GM18502 (cell line): ENCODE results near the gene PPME1.

Source experiments
- ATAC-seq: cut with Tn5 transposase; IDR thresholded peaks from one replicate; pipeline ENCODE4 v1.9.1; 2021; ENCODE audit warnings: mild to moderate bottlenecking; ENCODE audit not compliant: unreplicated experiment, poor library complexity

PPME1 gene

DNA sequence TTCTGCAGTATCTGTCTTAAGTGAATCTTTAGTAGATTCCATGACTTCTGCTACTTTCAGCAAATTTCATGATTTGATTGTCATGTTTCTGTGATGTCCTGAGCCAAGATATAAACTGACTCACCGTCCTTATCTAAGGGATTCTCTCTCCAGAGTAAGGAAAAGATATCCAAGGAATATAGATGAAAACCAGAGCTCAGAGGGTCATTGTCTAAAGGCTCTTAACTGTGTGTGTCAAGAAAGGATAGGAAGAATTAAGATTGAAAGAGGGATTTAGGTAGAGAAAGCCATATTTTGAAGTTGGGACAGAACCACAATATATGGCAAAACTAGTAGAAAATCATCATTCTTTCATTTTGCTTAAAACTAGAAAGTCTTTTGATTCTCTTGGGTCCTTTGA is 50.7 kb downstream of the PPME1 start:
- ATAC-seq = no peak

DNA sequence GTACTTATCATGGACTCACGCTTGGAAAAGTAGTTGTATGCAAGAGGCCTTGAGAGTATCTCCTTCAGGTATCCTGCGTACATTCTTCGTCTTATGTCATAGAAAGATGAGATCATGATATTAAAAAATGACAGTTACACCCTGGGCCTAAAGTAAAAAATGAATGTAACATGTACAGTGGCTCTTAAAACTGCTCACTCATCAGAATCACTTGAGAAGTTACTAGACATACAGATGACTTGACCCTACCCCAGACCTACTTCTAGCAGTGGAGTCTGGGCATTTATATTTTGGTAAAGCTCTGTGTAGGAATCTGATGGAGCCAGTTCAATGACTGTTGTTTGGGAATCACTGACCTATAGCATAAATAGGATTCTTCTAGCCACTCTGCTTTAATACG is 54.5 kb downstream of the PPME1 start:
- no peak for ATAC-seq

DNA sequence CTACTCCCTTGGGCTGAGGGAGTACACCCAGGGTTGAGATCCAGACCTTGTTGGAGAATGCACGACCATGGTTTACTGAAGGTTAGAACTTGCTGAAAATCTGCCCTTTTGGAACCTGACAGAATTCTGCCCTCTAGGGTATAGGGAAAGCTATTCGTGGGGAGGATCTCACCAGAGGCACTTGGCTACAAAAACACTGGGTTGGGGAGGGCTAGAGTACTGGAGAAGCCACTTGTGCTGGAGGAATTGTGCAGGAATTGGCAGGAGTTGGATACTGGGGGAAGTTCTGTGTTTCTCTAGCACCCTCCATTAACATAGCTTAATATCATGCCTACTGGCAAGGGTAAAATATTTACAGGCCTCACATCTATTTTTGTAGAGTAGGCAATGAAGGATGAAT is 55.8 kb downstream of the PPME1 start:
- no peak for ATAC-seq

DNA sequence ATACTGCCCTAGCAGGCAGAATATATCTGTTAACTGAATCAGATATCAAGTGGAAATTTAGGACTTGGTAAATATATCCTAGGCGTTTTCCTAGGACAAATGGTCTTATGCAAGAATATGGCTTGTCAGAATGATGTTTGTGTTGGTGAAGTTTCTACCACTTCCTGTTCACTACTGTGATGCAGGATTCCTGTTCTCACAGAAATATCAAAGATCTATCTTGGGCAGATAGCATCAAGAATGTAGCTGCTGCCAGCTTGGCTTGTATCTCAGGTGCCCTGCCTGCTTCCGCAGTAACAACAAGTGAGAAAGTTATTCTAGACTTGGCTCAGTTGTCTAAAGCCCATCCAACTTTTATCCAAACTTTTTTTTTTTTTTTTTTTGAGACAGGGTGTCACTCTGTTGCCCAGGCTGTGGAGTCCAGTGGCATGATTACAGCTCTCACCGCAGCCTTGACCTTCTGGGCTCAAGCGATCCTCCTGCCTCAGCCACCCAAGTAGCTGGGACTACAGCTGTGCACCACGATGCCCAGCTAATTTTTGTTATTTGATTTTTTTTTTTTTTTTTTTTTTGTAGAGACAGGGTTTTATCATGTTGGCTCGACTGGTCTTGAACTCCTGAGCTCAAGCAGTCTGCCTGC is 61.3 kb downstream of the PPME1 start:
- no peak for ATAC-seq

DNA sequence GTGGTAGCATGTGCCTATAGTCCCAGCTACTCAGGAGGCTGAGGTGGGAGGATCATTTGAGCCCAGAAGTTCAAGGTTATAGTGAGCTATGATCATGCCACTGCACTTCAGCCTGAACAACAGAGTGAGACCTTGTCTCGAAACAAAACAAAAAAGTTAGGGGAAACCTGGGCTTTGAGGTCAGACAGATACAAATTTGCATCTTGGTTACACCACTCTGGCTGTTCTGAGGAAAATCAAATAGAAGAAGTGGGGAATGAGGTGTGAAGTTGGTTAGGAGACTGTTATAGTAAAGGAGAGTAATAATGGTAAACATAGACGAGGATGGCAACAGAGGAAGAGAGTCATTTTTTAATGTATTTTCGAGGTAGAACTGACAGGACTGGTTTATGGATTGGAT is 62.6 kb downstream of the PPME1 start:
- ATAC-seq = no peak

DNA sequence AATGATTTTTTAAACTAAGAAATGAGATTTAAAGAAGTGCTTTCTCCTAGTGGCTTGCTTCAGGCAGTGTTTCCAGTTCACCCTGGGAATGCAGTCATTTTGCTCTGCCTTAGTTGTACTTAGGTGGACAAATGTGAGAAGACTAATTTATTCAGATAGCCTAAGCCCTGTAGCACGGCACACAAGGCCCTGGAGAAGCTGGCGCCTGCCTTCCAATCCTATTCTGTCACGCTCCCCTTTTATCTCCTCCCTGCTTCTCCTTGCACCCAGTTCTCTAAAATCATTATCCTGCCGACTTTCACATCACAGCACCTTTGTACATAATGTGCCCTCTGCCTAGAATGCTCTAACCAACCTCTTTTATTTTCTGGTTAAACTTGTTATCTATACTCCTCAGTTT is 64.0 kb downstream of the PPME1 start:
- ATAC-seq = no peak

DNA sequence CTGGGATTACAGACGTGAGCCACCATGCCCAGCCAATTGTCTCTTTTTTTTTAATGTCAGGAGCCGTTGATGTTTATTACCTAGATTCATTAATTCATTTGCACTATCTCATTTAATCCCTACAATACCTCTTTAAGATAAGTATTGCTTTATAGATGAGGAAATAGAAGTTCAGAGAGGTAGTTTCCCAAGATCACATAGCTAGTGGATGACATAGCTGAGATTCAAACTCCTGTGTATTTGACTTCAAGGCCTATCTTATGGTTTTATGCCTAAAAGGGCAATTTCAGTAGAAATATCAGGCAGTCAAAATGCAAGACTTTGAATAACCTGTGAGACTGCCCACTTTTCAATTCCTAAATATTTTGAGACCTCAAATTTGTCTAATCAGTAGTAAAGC is 66.5 kb downstream of the PPME1 start:
- no peak for ATAC-seq

DNA sequence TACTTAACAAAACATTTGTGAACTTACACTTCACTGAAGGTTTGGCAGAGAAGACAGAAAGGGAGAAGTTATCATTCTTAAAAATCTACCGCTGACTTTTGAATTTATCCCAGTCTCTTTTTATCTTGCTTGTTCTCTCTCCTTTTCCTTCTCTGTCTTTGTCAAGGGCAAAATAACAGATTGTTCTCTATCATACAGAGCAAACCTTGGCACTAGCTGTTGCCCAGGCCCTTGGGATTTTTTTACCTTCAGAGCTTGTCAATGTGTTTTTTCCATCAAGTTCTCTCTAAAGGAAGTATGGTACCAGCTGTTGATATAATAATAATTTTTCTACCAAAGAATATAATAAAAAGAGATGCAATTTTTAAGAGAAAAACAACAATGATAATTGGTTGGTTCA is 67.2 kb downstream of the PPME1 start:
- ATAC-seq = no peak

DNA sequence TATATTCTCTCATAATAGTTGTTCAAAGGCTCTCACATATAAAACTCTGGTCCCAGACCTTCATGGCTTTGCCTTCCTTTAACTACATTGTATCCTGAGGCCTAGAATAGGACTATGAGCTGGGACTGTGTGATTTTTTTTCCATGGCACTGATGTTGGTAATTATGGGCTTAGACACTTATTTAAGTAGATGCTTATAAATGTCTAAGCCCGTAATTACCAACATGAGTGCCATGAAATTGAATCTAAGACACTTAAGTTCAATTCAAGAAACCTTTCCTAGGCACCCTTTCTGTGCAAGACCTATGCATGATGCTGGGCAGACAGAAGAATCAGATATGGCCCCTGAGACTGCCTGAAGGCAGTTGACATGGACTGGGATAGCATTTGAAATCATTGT is 77.4 kb downstream of the PPME1 start:
- ATAC-seq = no peak

DNA sequence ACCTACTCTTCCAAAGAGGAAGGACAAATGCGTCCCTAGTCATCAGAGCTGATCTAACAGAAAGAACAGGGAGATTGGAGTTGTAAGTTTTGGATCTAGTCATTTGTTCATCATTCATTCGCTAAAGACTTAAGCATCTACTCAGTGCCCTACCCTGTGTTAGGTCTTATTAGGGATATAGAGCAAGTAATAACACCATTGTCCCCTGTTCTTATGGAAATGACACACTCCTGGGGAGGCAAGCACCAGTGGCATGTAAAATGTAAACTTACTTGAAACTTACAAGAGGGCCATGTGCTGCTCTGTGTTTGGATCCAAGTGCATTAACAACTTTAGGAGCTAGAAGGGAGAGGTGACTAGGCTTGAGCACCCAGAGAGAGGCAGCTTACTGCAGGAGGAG is 78.4 kb downstream of the PPME1 start:
- ATAC-seq = no peak

DNA sequence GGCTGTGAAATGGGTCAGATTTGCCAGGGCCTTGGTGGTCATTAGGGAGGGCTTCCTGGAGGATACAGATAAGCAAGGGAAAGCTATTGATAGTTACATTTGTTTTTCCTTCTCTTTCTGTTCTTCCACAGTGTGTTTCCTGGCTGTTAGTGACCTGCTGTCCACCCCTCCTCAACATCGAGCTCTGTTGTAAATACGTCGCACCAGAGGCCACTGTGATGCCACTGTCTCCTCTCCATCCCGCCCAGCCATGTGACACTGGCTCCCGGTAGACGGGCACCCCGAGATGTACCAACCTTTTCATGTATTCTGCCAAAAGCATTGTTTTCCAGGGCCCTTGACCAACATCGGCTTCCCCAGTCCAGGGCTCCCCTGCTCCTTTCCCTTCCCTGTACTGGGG is 82.3 kb downstream of the PPME1 start:
- ATAC-seq = no peak

DNA sequence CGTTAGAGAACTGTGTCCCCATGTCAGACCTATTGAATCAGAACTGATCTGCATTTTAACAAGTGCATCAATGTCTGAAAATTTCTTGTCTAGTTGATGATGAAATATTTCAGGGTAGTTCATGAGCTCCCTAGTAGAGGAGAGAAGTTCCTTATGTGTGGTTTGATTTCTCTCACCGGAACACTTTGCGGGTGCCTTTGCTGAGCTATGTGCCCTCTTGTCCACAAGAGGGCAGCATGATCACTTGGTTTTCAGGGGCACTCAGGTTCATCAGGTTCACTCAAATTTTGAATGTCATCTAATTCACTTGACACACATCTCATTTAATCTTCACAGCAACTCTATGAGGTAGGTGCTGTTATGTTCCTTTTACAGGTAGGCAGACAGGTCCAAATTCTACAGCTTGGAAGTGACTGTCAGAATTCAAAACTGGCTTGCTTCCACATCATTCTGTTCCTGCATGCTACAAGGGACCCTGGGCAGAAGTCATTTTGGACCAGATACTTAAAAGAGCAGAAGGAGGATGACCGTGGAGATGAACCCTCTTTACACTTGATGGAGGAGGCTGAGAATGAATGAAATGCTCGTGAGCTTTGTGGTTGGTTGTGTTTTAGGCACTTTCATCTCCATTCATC is 84.8 kb downstream of the PPME1 start:
- no peak for ATAC-seq

DNA sequence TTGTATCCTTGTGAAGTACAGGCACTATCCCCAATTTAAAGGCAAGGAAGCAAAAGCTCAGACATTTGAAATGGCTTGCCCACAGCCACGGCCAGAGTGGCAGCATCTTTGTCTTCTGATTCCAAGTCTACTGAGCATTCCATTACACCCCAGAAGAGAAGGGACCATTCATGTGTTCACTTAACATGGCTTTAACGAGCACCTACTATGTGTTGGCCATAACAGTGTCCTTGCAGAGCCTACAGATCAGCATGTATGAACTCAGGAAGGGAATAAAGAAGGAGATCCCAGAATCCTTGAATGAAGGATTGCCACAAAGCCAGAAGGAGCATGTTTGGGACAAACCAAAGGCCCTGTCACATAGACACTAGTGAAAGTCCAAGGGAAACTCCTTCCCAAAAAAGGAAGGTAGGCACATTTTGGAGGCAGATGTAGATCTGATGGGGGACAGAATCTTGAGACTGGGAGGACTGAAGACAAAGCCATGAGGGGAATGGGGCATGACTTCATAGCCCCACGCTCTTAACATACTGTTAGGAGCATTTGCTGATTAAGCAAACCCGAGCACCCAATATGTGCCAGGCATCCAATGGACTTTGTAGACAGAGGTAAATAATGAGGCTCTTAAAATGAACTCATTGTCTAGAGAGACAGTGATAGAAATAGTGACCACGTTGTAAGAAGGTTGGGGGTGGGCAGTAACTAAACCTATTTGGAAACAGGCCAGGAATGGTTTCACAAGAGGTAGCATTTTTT is 85.5 kb downstream of the PPME1 start:
- ATAC-seq = no peak

DNA sequence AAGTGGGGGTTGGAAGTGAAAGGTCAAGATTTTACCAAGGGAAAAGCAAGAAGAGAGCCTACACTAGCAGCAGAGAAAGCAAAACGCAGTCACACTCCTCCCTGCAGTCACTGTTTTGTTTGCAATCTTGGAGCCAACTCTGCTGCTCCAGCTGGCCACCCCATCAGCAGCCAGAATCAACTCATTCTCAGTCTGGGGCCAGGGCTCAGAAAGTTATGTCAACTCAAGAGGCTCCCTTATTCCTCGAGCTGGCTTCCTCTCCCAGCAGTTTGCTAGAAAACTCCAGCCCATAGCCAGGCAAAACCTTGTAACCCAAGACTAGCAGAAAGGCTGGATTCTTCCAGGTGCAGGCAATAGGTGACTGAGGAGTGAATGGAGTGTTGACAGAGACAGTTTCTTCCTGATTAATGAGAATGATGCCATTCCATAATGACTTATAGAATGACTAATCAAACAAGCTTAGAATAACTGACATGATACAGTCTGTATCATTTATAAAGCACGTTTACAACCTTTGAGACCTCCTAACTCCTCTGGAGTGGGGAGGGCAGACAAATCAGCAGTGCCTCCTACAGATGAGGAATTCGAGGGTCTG is 87.0 kb downstream of the PPME1 start:
- no peak for ATAC-seq

DNA sequence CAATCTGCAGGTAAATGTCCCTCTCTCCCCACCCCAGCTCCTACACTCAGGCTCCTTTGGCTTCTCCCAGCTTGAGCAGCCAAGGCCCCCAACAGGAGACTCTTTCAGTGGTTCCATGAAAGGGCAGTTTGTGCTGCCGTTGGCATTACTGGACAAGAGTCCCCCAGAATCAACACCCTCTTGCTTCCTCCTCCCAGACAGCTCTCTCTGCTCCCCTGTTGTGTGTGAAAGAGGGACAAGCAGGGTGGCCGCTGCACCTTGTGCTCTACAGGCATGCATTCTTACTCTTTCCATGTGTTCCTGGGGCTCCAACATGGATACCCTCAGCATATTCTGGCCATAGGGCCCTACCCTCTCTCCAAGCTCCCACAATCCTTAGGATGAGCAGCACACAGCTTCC is 91.6 kb downstream of the PPME1 start:
- ATAC-seq = no peak

DNA sequence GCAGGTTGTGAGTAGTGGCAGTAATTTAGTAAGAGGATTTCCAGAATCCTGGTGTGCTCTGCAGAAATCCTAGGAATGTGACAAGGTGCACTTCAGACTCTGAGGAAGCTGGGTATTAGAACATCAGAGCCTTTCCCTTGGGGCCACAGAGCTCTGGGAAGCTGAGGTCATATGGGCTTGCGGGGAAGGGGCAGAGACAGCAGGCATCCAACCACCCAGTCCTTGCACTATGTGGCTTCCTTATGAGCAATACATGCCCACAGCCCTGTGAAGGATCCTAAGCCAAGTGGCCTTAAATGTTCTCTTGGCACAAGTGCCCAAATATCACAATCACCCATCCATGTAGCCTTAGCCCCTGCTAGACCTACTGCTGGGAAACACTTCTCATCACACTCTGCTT is 94.2 kb downstream of the PPME1 start:
- no peak for ATAC-seq

DNA sequence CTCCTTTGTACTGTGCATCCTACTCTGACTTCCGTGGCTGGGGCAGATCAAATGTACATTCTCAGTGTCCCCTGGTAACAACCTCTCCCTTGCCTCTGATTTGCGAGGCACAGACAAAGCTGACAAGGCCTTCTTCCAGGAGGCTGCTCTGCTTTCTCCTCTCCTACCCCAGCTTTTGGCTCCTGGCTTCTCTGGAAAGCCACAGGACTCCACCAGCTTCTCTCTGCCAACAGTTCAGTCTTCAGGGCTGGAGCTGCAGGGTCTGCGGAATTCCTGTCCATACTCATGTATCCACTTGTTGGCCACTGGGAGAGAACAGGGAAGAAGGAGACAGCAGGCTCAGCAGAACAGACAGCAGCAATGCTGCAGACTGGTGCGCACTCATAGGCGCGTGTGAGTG is 95.9 kb downstream of the PPME1 start:
- no peak for ATAC-seq

DNA sequence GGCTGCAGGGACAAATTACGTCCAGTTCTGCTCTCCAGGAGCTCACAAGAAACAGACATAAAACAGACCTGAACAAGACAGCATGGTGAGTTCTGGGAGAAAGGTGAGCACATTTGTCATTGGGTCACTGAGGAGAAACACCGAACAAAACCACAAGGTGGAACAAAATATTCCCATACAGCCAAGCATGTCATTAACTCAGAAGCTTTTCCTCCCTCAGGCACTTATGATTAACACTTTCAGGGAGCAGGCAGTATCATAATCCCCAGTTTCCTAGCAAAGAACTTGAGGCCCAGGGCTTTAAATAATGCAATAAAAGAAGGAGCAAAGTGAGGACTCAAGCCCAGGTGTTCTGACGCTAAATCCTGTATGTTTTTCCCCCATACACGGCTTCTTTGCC is 97.4 kb downstream of the PPME1 start:
- ATAC-seq = no peak

DNA sequence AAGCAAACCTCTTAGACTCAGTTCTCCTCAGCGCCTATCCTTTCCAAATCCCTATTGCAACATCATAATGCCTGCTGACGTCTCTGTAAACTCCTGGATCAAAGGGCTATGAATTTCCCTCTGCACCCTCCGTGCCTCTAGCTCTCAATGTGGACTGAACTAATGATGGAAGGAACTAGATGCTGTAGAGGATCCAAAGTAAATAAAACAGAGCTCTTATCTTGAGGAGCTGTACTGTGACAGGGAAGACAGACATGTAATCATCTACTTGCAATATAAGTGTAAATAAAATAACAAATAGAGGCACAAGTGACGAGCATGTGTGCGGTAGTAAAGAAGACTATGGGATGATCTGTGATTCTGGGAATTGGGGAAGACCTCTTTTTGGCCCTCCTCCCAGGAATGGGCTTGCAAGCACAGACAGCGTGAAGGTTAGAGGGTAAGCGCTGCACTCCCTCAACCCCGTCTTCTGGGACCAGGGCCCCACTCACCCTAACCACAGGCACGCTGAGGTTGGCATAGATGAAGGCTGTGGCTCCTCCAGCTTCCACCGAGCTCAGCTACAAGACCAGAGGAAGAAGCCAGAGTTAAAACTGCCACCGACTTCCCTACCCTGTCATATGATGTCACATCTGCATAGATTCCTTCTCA is 98.2 kb downstream of the PPME1 start:
- ATAC-seq = no peak

DNA sequence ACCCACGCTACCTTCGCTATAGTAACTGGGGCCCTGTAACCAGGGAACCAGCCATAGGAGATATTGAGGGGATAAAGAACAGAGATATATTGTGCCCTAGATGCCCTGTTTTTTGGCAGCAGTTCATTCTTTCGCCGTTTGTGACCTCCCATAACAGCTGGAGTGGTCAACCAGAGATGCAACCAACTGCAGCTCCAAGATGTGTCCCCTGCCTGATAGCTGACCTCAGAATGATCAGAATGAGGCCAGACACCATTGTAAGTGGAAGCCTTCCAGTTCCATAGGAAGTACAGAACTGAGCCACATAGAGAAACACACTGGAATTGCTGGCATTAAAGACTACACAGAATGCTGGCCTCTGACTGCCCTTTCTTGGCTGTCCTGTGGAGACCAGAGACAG is 101.2 kb downstream of the PPME1 start:
- no peak for ATAC-seq

DNA sequence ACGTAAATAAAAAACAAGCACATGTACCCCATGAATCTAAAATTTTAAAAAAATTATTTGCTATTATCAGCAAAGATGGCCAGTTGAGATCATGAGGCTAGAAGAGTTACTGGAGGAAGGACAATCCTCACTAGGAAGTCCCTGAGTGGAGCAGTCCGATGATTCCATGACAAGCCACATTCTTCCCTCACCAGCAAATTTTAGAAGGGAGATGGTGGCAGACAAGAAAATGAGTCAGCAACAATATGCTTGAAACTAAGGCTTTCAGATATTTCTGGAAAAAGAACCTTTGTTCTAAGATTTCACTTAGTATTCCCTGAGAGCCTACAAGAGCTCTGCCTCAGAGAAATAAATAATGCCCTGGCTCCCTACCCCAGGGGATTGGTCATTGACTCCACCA is 105.5 kb downstream of the PPME1 start:
- ATAC-seq = no peak
